T-helper 9 cell (primary cell): ENCODE results near the gene FBXL7.

ENCODE experiments used
- DNase-seq: peaks from one replicate; pipeline ENCODE4 v3.0.0-alpha.2; 2020

FBXL7 gene

GRCh38 chr5:15506146-15506545 is 6.2 kb downstream of the FBXL7 start:
- no peak for DNase-seq

- no peak for DNase-seq
Observed at GRCh38 chr5:15506897-15507296, 6.9 kb downstream of the FBXL7 start.

- no peak for DNase-seq
Observed at GRCh38 chr5:15510092-15510491, 10.1 kb downstream of the FBXL7 start.

GRCh38 chr5:15510831-15511230 is 10.9 kb downstream of the FBXL7 start:
- DNase-seq = no peak

- no peak for DNase-seq
Observed at GRCh38 chr5:15513431-15513830, 13.5 kb downstream of the FBXL7 start.

- DNase-seq = no peak
Observed at GRCh38 chr5:15513911-15514310, 13.9 kb downstream of the FBXL7 start.

- no peak for DNase-seq
Observed at GRCh38 chr5:15515229-15515628, 15.2 kb downstream of the FBXL7 start.

- DNase-seq = no peak
Observed at GRCh38 chr5:15516486-15516885, 16.5 kb downstream of the FBXL7 start.

- no peak for DNase-seq
Observed at GRCh38 chr5:15518786-15519185, 18.8 kb downstream of the FBXL7 start.

GRCh38 chr5:15520856-15521255 is 20.9 kb downstream of the FBXL7 start:
- no peak for DNase-seq

GRCh38 chr5:15521381-15522186 is 21.6 kb downstream of the FBXL7 start:
- no peak for DNase-seq

GRCh38 chr5:15522187-15522520 is 22.2 kb downstream of the FBXL7 start:
- DNase-seq = no peak

GRCh38 chr5:15524712-15525111 is 24.7 kb downstream of the FBXL7 start:
- DNase-seq = no peak

GRCh38 chr5:15525703-15526275 is 25.8 kb downstream of the FBXL7 start:
- DNase-seq = no peak

GRCh38 chr5:15526413-15526812 is 26.4 kb downstream of the FBXL7 start:
- no peak for DNase-seq

- no peak for DNase-seq
Observed at GRCh38 chr5:15528476-15528875, 28.5 kb downstream of the FBXL7 start.

GRCh38 chr5:15529013-15529412 is 29.0 kb downstream of the FBXL7 start:
- DNase-seq = no peak

- no peak for DNase-seq
Observed at GRCh38 chr5:15529821-15530220, 29.8 kb downstream of the FBXL7 start.

GRCh38 chr5:15533129-15533893 is 33.3 kb downstream of the FBXL7 start:
- DNase-seq = no peak

- no peak for DNase-seq
Observed at GRCh38 chr5:15535938-15536337, 36.0 kb downstream of the FBXL7 start.

GRCh38 chr5:15538516-15538915 is 38.5 kb downstream of the FBXL7 start:
- DNase-seq = no peak

- no peak for DNase-seq
Observed at GRCh38 chr5:15539951-15540350, 40.0 kb downstream of the FBXL7 start.

- no peak for DNase-seq
Observed at GRCh38 chr5:15544039-15544438, 44.1 kb downstream of the FBXL7 start.

GRCh38 chr5:15545082-15545481 is 45.1 kb downstream of the FBXL7 start:
- no peak for DNase-seq
